ENCODE data around the gene RNU6-9. TPM values are rescaled to one million over a fixed set of nuclear protein-coding genes. Genes with fewer than 3 reads are reported as not detected.
"Not testable (repeated sequence)": the region's sequence is repeated elsewhere in the genome, so short reads cannot be mapped to it uniquely, and the experiment has no call there.

The RNU6-9 gene
- total RNA-seq, 1 donor from 2014 or later: not detected

DNA sequence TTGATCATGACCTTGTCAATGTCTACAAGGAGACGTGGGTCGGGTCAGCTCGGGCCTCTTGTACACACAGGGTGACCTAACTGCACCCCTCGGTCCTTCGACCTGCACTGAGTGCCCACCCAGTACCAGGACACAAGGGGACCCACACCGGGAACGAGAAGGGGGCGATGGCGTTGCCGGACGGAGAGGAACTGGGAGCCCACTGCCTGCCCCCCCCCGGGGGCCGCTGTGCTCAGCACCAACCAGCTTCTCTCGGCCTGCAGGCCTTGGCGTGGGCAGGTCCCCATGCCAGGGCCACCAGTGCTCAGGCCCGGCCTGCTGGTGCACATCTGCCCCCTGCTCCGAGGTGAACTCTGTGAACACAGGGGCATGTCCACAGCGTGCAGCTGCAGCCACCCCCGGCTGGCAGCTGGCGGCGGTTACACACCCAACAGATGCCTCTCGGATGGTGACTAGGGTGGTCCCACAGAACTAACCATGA, 19.7 kb upstream of the RNU6-9 start:
- DNase-seq (ENCODE audit: low spot score): no peak
- intact Hi-C loops (cut with DNase I): no loop called here

DNA sequence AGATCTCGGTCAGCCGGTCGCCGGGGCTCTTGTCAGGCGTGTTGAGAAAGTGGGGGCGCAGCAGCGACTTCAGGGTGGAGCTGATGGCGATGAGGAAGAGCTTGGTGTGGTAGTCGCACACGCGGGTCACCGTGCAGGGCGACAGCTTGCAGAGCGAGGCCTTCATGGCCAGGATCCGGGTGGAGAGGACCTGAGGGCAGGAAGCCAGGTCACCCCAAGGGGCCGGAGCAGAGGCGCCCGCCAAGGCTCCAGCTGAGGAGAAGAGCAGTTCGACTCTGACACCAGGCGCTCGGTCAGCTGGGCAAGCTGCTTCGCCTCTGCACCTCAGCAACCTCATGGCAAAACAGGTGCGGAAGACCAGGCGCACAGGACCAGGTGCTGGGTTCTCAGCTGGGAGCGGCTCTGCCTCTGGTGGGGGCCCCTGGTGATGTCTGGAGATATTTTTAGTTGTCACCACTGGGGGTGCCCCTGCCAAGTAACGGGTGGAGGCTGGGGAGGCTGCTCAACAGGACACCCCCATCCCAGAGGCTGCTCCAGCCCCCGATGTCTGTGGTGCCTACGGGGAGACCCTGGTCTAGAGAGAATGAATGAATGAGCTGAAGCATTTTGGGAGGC, 17.9 kb upstream of the RNU6-9 start:
- DNase-seq (ENCODE audit: low spot score): no peak
- intact Hi-C loops (cut with DNase I): no loop called here

DNA sequence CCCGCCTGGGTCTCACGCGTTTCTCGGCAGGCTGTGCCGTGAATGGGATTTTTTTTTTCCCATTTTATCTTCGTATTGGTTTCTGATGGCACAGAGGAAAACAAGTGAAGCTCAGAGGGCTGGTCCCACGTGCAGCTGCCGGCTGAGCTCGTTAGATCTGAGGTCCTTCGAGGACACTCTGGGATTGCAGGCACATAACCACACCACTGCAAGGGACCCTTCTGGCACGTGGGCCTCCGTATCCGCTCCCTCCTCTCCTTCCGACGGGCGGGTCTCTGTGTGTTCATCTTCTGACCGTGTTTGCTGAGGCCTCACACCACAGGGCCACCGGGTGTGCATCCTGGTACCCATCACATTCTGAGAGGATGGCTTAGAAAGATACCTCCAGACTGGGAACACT, 17.2 kb upstream of the RNU6-9 start:
- no peak for DNase-seq (ENCODE audit: low spot score)
- intact Hi-C loops (cut with DNase I): no loop called here

DNA sequence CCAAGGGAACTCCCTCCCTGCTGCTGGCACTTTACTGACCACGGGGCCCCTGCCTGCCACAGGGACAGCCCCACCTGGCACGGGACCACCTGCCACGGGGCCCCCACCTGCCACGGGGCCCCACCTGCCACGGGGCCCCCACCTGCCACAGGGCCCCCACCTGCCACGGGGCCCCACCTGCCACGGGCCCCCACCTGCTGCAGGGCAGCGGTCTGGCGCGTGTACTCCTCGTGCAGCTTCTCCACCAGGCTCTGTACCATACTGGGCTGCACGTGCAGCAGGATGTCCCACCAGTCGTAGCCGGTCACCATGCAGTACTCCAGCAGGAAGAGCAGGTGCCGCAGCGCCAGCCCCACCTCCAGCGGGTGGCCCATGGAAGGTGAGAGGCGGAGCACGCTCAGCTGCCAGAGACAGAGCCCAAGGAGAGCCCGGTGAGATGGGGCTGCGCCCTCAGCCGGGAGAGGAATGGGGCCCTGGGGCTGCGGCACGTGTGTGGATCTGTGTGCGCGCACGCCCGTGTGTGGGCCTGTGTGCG, 16.4 kb upstream of the RNU6-9 start:
- no peak for DNase-seq (ENCODE audit: low spot score)

DNA sequence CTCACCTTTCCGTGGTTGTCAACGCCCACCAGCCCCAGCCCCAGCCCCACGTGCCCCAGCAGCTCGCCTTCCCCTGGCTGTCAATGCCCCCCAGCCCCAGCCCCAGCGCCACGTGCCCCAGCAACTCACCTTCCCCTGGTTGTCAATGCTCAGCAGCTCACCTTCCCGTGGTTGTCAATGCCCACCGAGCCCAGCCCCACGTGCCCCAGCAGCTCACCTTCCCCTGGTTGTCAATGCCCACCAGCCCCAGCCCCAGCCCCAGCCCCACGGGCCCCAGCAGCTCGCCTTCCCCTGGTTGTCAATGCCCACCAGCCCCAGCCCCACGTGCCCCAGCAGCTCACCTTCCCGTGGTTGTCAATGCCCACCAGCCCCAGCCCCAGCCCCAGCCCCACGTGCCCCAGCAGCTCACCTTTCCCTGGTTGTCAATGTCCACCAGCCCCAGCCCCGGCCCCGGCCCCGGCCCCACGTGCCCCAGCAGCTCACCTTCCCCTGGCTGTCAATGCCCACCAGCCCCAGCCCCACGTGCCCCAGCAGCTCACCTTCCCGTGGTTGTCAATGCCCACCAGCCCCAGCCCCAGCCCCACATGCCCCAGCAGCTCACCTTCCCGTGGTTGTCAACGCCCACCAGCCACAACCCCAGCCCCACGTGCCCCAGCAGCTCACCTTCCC, 15.2 kb upstream of the RNU6-9 start:
- intact Hi-C loops (cut with DNase I); DNase-seq (ENCODE audit: low spot score): not testable (repeated sequence)

More for the DNA sequence above, 16.4 kb upstream of the RNU6-9 start:
- intact Hi-C loops (cut with DNase I): no loop called here

DNA sequence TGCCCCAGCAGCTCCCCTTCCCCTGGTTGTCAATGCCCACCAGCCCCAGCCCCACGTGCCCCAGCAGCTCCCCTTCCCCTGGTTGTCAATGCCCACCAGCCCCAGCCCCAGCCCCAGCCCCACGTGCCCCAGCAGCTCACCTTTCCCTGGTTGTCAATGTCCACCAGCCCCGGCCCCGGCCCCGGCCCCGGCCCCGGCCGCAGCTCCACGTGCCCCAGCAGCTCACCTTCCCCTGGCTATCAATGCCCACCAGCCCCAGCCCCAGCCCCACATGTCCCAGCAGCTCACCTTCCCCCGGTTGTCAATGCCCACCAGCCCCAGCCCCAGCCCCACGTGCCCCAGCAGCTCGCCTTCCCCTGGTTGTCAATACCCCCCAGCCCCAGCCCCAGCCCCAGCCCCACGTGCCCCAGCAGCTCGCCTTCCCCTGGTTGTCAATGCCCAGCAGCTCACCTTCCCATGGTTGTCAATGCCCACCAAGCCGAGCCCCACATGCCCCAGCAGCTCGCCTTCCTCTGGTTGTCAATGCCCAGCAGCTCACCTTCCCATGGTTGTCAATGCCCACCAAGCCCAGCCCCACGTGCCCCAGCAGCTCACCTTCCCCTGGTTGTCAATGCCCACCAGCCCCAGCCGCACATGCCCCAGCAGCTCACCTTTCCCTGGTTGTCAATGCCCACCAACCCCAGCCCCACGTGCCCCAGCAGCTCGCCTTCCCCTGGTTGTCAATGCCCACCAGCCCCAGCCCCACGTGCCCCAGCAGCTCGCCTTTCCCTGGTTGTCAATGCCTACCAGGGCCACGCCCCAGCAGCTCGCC, 14.3 kb upstream of the RNU6-9 start:
- intact Hi-C loops (cut with DNase I); DNase-seq (ENCODE audit: low spot score): not testable (repeated sequence)

DNA sequence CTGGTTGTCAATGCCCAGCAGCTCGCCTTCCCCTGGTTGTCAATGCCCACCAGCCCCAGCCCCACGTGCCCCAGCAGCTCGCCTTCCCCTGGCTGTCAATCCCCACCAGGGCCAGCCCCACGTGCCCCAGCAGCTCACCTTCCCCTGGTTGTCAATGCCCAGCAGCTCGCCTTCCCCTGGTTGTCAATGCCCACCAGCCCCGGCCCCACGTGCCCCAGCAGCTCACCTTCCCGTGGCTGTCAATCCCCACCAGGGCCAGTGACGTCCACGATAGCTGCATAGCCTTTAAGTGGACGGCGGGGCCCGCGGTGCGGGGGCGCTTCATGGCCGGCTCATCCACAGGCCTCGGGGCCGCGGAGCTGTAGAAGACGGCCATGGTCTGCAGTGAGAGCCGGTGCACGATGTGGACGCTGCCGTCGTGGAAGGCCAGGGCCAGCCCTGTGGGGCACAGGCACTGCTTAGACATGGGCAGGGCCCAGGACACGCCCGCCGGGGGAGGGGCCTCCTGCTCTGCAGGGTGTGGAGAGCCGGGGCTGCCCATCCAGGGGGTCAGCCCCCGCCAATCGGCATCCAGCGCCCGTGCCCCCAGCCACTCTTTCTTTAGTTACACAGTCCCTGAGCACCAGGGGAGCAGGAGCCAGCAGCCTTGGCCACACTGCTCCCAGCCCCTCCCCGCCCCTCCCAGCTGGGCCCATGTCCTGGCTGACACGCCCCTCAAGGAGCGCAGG, 13.4 kb upstream of the RNU6-9 start:
- DNase-seq (ENCODE audit: low spot score): no peak
- intact Hi-C loops (cut with DNase I): no loop called here

DNA sequence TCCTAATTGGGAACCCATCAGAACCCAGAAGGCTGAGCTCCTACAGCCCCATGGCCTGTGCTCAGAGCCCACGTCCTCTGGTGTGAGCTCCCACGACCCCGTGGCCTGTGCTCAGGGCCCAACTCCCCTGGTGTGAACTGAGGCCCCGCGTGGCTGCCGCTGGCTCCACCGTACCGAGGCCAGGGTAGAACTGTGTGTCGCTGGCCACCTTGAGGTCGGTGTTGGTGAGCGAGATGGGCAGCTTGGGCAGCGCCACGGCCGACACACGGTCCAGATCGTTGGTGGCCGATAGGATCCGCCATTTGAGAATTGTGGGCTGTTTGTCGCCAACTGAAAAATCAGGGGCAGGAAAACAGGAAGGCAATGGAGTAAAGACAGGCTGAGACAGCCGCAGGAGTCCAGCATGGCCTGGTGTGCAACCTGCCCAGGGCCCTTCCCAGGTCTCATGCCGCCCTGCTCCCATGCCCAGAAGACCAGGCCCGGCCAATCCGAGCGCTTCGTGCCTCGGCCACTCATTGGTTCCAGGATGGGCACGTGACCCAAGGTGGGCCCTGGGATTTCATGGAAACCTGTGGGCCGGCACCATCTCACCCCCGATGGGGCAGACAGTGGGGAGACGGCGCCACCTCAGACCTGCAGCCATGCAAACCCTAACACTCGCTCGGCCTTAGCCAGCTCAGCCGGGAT, 11.8 kb upstream of the RNU6-9 start:
- DNase-seq (ENCODE audit: low spot score): no peak
- intact Hi-C loops (cut with DNase I): no loop called here

DNA sequence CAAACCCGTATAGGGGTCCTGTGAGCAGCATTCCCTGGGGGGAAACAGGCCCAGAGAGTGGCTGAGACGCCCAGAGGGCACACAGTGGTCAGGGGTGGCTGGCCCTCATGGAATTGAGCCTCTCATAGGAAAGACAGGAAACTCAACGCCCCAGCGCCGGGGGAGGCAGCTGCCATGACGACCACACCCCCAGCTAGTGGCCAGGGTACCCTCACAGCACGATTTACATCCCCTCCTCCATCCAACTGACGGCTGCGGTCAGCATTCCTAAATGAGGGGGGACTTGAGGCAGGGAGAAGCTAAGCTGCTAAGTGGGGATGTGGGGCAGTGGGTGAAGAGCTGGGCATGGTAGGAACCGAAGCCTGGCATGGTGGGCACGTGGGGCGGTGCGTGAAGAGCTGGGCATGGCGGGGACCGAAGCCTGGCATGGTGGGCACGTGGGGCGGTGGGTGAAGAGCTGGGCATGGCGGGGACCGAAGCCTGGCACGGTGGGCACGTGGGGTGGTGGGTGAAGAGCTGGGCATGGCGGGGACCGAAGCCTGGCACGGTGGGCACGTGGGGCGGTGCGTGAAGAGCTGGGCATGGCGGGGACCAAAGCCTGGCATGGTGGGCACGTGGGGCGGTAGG, 10.3 kb upstream of the RNU6-9 start:
- no peak for DNase-seq (ENCODE audit: low spot score)
- intact Hi-C loops (cut with DNase I): no loop called here

DNA sequence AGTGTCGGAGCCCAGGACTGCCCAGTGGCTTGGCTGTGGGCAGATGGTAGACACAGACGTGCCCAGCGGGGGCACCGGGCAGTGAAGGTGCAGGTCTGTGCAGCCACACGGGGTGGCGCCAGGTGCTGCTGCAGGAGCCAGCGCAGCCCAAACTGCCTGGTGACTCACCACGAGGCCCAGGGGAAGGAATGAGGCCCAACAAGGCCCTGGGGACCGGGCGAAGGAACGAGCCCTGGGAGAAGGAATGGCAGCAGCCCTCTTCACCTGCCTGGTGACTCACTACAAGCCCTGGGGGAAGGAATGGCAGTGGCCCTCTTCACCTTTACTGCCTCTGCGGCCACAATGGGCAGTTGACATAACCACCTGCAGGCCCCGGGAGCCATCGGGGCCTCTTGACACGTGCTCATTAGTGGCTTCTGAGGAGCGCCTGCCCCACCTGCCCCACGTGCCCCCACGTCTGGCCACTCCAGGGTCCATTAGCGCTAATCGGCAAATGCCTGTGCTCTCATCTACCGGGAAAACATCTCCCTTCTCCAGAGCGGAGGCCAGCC, 9.5 kb upstream of the RNU6-9 start:
- intact Hi-C loops (cut with DNase I): no loop called here
- DNase-seq (ENCODE audit: low spot score): no peak

DNA sequence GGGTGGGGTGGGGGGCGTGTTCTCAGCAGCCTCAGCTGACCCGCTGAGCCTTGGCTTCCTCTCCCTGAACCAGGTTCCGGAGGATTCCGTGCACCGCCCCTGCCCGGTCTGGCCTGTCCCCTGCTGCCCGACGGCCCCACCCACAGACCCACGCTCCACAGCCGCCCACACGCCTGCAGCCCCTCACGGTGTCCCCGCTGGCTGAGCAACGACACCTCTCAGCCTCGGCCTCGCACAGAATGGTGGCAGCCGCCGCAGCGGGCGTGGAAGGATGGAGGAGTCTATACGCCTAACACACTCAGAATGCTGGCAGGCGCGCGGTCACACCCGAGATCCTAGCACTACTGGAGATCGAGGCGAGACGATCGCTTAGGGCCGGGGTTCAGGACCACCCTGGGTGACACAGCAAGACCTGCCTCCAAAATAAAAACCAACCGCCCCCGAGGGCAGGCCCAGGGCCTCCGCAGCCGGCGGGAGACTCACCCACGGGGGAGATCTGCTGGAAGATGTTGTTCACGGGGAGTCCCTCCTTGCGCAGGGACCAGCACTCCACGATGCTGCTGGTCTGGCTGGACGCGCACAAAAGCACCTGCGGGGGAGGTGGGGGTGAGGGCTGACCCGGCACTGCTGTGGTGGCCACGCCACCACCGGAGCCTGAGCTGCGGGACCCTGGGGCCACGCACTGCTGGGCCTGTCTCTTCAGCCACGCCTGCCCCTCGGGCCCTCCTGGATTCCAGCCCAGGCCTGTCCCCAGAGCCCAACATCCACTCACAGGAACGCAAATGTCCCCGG, 8.7 kb upstream of the RNU6-9 start:
- no peak for DNase-seq (ENCODE audit: low spot score)
- intact Hi-C loops (cut with DNase I): no loop called here

DNA sequence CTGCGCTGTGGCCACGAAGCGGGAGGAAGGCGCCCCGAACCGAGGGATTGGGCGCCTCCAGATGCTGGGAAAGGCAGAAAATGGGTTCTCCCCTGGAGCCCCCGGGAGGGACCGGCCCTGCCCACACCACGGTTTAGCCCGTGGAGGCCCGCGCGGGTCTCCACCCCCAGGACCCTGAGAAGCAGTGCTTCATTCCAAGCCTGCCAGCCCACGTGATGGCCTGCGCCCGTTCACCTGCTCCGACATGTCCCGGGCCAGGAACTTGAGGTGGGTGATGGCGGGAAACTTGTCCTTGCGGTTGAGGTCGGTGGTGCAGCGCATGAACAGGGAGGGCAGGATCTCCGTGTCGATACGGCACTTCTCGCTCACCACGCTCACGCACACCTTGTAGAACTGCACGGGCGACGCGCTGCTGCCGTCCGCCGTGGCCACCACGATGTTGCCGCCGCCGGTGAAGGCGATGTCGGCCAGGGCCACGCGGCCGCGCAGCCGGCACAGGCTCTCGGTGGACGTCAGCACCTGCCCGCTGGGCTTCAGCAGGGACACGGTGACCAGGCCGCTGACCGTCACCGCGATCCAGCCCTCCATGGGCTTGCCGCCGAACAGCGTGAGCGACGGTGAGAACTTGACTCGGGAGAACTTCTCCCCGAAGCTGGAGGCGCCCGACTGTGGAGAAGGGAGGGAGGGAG, 7.6 kb upstream of the RNU6-9 start:
- intact Hi-C loops (cut with DNase I): no loop called here
- DNase-seq (ENCODE audit: low spot score): no peak

DNA sequence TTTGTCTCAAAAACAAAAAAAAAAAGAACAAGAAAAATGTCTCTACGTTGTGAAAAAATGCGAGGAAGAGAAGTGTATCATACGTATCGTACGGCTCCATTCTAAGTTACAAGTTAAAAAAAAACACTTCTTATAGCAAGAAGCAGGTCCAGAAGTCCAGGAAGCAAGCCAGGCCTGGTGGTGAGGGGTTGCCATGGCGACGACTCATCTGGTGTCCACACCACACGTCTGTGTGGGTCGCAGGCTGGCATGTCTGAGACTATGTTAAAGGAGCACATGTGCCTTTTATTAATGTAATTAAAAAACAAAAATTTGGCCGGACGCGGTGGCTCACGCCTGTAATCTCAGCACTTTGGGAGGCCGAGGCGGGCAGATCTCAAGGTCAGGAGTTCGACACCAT, 6.2 kb upstream of the RNU6-9 start:
- no peak for DNase-seq (ENCODE audit: low spot score)
- intact Hi-C loops (cut with DNase I): no loop called here

DNA sequence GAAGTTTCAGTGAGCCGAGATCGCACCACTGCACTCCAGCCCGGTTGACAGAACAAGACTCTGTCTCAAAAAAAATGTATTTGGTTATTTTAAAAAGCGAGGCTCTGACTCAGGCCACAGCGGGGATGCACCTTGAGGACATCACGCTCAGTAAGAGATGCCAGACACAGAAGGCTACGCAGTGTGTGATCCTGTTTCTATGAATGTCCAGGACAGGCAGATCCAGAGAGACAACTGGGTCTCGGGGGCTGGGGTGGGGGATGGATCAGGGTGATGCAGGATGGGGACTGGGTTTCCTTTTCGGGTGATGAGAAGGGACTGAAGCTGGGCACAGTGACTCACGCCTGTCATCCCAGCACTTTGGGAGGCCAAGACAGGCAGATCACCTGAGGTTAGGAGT, 5.7 kb upstream of the RNU6-9 start:
- intact Hi-C loops (cut with DNase I): no loop called here
- no peak for DNase-seq (ENCODE audit: low spot score)

DNA sequence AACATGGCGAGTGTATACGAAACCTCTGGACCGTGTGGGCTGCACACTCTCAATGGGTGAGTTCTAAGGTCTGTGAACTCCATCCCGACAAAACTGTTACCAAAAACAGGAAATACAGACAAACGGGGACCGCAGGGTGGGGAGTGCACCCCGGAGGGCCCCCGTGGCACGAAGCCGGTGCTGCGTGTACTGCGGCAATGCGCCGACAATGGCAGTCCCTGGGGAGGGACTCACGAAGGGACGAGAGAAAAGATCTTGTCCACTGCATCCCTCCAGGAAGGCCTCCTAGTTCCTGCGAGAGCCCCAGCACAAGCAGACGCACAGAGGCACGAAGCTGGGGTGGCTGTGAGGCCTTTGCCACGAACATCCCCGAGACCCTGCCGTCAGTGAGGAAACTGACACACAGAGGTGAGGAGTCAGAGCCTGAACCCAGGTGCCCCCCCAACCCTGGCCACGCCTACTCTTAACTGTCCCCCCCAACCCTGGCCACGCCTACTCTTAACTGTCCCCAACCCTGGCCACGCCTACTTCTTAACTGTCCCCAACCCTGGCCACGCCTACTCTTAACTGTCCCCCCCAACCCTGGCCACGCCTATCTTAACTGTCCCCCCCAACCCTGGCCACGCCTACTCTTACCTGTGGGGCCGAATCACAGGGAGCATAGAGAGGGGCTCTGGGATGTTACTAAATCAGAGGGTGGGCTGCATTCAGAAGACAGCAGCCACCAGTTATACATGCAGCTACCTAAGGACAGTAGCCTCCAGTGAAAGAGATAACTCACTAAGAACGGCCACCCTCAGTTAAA, 4.5 kb upstream of the RNU6-9 start:
- intact Hi-C loops (cut with DNase I): no loop called here
- DNase-seq (ENCODE audit: low spot score): no peak

DNA sequence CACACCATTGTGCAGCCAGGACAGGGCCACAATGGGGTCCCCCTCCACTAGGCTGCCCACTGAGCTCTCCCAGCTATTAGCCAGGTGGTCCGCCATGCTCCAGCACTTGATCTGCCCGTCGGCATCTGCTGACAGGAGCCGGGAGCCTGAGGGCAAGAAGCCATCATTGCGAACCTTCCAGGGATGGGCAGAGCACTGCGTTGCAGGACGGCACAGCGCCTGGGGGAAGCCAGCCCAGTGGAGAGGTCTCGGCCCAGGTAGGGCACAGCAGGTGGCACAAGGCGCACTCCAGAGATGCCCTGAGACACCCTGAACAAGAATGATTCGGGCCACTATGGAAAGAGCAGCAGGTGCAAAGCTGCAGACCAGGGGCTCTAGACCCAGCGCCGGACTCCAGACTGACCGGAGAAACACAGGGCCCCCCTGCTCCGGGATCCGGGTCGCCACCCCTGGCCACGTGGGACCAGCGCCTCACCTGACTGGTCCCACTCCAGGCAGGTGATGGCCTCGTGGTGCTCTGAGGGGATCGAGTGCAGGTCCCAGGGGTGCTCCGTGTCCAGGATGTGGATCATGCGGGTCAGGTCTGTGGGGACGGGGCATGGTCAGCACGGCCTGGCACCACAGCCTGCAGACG, 3.5 kb upstream of the RNU6-9 start:
- intact Hi-C loops (cut with DNase I): no loop called here
- no peak for DNase-seq (ENCODE audit: low spot score)

All from cardiac septum (tissue), 1 donor.